Measurements from ENCODE around the gene SORCS2. TPM values are rescaled to one million over a fixed set of nuclear protein-coding genes. Genes with fewer than 3 reads are reported as not detected.

Gene SORCS2
- total RNA-seq, 1 donor from 2014 or later = 6.9 TPM

DNA sequence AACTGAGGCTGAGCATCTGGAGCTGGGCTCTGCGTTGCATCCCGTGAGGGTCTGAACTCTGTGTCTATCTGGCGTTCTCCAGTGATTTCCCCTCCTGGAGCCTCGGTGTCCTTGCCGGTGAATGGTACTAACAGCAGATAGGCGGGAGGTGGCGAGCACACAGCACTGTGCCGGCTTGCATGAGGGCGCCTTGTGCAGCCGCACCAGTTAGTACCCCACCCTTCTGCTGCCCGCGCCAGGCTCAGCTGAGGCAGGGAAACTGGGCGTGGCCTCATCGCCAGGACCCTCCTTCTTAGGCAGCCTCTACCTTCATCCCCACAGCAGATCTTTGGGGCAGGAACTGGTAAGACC lies 42.7 kb downstream of the SORCS2 start:
- no peak for DNase-seq (ENCODE audit: low spot score)
- intact Hi-C loops (cut with DNase I) = no loop called here

DNA sequence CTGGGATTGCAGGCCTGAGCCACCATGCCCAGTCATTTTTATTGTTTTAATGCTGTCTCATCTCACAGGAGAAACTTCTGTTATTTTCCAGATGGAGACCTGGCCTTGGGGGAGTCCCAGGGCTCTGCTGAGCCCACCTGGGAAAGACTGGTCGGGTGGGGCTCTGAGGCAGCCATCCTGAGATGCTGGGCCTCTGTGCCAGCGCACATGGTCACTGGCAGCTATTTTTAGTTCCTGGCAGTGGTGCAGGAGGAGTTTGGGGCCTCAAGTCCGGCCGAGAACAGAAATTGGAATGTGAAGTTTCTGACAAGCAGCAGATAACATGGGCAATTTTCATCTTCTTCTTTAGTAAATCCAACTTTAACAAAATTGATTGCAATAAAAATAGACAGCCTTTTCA lies 44.5 kb downstream of the SORCS2 start:
- intact Hi-C loops (cut with DNase I) = no loop called here
- no peak for DNase-seq (ENCODE audit: low spot score)

DNA sequence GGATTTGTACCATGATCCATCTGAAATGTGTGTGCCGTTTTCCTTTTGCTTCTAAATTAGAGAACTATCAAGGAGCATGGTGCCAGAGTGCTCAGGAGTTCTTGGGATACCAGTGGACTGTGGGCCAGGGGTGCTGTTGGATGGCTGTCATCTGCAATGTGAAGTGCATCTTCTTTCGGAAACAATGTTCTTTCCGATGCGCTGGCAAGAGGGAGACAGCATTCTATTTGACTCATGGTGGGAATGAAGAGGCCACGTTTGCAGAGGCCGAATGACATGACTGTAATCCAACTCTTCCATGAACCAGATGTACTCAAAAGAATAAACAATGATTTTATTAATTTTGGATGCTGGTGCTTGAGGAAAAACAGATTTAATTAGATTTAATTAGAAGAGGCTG lies 45.5 kb downstream of the SORCS2 start:
- no peak for DNase-seq (ENCODE audit: low spot score)
- intact Hi-C loops (cut with DNase I) = loop anchor here (2.0 kb wide), 1 partner anchor 31 kb away; no protein-coding TSS in a partner anchor

DNA sequence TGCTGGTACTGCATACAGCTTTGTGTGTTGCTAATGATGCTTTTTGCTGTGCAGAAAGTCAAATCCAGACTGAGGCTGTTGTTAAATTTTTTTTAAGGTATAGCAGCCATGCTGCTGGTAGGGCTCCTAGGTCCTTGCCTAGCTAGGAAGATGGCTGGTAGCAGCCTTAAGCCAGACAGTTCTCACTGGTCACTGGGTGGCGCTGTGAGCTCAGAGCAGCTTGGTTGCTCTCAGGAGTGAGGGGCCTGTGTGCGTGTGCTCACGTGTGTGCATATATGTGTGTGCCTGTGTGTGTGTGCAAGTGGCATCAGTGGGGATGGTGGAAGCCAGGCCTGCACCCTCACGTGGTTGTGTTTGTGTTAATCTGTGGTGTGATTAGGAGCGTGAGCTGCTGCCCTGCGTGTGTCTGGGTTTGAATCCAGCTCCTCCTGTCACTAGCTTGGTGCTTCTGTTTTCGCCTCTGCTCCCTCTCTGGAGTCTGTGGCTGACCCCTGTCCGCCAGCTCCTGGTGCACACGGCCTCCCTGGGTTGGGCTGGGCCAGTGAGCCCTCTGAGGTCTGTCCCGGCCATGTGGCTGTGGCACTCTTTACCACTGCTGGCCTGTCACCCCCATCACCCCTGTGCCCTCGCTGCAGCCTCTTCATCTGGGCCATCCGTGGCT lies 46.1 kb downstream of the SORCS2 start:
- intact Hi-C loops (cut with DNase I) = loop anchor here (2.0 kb wide), 1 partner anchor 32 kb away; no protein-coding TSS in a partner anchor
- DNase-seq (ENCODE audit: low spot score) = no peak

DNA sequence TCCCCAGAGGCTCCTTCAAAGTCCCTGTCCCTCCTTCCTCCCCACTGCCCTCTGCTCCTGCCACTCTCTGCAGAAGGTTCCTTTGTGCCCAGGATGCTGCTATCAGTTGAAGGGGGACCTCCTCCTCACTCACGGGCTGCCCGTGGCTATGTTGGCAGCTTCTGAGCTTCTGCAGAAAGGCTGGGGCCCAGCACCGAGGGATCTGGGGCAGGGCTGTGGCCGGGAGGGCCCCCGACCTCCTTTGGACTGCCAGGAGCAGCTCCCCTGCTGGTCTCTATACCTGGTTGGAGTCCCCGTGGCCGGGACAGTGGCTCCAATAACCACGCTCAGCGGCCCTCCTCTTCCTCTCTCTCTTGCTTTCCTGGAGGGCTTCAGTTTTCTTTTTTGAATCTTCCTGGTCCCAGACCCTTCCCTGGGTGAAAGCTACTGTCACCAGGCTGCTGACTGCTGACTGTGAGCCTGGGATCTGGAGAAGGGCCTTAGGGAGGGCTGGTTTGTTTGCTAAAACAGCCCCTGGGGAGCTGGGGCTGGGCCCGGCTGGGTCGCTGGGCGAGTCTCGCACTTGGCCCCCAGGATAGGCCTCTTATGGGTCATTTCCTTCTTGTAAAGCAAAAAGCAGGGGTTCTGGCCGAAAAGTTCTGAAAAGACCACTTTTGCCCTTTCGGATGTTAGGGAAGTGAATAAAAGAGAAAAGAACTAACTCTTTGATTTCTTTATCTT lies 46.9 kb downstream of the SORCS2 start:
- intact Hi-C loops (cut with DNase I) = loop anchor here (2.0 kb wide), 1 partner anchor 32 kb away; no protein-coding TSS in a partner anchor
- DNase-seq (ENCODE audit: low spot score) = no peak

DNA sequence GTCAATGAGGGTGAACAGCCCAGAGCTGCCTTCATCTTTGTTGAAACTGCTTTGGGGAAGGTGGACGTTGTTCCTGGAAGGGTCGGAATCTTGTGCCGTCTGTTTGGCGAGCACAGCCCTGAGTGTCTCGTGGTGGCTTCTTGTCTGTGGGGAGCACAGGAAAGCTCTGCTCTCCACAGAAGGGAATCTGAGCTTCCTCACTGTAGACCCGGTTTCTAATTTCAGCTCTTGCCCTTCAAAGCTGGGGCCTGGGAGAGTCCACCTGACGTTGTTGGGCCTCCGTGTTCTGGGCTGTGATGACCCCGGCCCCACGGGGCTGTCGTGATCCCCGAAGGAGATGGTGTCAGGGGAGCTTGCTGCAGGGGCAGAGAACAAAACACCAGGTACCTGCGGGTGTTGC lies 47.5 kb downstream of the SORCS2 start:
- no peak for DNase-seq (ENCODE audit: low spot score)
- intact Hi-C loops (cut with DNase I) = loop anchor here (2.0 kb wide), 1 partner anchor 33 kb away; no protein-coding TSS in a partner anchor

DNA sequence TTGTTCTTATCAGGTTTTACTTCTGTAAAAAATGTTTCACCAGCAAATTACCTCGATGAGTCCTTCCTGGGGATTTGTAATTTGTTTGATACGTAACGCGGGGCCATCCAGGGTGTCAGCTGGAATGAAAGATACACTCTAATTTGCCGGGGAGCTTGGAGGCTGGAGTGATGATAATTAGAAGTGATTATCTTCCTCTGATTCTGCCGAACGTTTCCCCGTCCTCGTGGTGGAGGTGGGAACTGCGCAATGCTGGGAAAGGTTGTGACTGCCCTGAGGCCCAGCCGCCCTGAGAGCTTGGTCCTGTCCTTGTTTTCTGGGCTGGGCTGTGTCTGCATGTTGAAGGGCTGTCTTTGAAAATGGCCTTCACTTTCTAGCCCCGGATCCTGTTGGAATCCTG lies 48.0 kb downstream of the SORCS2 start:
- no peak for DNase-seq (ENCODE audit: low spot score)
- intact Hi-C loops (cut with DNase I) = no loop called here

DNA sequence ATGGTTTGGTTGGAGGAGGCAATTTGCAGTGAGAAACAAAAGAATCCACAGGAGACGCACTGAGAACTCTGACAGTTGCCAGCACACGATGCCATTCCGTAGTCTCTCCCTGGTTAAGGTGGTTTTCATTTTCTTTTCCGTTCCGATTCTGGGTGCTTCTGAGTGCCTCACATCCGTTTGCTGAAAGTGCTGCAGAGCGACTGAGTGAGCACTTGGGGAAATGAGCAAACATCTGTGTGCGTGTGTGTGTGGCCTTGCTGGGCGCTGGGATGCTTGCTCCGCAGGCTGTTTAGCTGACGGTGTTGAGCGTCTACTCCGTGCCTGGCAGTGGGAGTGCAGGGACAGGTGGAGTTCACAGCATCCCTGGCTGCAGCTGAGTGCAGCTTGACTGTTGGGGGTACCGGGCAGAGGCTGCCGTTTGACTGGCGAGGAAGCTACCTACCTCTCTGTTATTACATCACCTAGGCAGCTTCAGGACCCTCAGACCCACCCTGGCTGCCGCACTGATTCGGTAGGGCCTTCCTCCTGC lies 49.3 kb downstream of the SORCS2 start:
- DNase-seq (ENCODE audit: low spot score) = no peak
- intact Hi-C loops (cut with DNase I) = no loop called here

DNA sequence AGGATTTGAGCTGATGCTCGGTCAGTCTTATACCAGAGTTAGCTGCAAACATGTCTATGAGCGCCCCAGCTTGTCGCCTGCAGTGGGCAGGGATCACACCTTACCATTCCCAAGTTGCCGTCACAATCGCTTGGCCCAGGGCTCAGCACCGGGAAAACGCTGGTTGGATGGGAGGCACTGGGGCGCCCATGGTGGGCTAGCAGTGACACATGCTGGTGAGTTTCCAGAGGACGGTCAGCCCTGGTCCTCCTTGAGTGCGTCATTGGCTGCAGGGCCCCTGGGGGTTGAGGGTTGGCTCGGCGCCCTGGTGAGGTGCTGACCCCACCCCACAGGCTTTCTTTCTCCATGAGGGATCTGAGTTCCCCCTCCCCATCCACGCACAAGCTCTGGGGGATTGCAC lies 50.4 kb downstream of the SORCS2 start:
- intact Hi-C loops (cut with DNase I) = no loop called here
- DNase-seq (ENCODE audit: low spot score) = no peak

DNA sequence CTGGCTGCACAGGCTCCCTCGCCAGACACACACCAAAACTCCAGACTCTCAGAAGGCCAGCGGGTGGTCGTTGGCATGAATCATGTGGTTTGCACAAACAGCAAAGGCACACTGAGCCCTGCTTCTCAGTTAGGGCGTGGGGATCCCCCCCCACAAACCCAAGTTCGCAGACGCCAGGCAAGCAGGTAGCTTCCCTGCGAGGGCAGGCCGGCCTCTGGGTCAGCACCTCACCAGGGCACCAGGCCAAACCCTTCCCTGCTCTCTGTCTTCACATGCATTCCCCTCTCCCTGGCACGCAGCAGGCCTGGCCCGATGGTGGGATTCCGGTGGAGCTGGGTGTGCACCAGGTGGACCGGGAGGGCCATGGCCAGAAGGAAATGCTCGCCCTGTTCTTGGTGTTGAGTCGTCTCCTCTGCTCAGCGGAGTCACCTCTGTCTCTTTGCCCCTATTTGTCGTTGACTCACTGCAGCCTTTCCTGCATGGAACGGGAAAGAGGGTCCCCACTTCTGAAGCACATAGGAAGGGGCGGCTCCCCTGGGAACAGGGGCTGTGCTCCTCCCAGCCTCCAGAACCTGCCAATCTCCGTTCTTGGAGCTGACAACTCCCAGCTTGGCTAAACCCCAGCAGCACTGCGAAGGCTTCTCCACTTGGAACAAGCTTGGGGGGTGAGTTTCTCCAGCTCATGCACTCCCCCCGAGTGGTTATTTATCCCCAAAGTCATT lies 51.4 kb downstream of the SORCS2 start:
- intact Hi-C loops (cut with DNase I) = no loop called here
- DNase-seq (ENCODE audit: low spot score) = no peak

DNA sequence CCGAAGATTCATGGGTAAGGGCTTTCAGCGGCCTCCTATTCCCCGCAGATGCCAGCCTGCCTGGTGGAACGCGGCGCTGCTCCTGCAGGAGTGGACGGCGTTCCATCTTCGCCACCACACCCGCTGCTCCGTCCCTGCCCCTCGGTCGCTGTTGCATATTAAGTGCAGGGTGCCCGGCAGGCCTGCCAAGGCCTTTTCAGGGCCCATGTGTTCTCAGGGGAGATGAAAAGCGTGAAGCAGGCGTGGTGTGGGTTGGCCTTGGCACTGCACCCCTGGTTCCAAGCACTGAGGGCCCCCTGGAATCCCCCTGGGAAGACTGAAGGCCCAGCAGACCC lies 52.0 kb downstream of the SORCS2 start:
- no peak for DNase-seq (ENCODE audit: low spot score)
- intact Hi-C loops (cut with DNase I) = no loop called here

DNA sequence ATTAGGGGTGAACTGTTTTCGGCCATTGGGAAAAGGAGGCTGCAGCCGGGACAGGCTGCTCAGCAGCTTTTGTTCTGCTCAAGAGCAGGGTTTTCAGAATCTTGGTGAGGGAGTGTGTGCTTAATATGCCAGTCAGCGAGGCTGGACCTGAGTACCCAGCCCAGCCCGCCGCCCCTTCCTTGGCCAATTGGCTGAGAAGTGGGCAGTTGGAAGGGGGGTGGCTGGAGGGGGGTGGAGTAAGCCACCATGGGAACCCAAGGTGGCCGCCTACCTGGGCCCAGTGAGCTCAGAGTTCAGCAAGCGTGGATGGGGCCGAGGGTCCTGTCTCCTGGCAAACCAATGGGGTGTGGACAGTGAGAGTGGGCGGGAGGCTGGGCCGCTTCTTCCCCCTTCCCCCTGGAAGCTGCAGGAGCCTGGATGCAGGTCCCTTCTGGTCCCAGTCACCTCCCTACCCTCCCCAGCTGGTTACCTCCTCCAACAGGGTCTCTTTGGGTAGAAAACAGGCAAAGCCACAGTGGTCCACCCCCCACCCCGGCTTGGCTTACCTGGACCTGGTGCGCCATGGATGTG lies 52.5 kb downstream of the SORCS2 start:
- no peak for DNase-seq (ENCODE audit: low spot score)
- intact Hi-C loops (cut with DNase I) = no loop called here

DNA sequence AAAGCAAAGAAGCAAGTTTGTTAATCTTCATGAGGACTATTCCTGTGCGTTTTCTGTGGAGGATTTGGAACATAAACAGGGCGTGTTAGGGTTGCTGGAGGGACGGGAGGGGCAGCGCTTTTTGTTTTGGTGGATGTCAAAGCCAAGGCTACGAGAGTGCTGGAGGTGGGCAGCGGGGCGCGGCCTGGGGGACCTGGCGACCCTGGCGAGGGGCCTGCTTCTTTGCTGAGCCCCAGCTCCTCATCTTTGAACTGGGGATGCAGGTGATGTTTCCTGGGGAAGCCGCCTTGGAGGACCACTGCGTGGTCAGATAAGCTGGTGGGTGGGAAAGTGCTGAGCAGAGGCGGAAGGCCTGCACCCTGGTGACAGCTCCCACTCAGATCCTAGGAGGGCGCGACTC lies 55.2 kb downstream of the SORCS2 start:
- intact Hi-C loops (cut with DNase I) = no loop called here
- no peak for DNase-seq (ENCODE audit: low spot score)

DNA sequence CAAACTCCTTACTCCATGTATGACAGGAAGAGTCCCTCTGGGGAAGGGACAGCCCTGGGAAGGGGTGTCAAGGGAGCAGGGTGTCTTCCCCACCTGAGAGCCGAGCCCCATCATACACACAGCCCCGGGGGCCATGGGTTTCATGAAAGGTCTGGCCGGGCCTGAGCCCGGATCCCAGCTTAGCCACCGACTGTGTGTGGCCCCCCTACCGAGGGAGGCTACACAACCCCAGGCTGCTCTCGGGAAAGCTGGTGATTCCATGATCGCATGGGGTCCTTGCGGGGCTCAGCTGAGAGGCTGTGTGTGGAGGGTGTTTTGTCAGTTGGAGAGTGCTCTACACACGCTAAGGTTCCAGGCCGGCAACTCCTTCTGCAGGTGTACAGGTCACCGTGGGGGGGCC lies 55.6 kb downstream of the SORCS2 start:
- intact Hi-C loops (cut with DNase I) = no loop called here
- DNase-seq (ENCODE audit: low spot score) = no peak

DNA sequence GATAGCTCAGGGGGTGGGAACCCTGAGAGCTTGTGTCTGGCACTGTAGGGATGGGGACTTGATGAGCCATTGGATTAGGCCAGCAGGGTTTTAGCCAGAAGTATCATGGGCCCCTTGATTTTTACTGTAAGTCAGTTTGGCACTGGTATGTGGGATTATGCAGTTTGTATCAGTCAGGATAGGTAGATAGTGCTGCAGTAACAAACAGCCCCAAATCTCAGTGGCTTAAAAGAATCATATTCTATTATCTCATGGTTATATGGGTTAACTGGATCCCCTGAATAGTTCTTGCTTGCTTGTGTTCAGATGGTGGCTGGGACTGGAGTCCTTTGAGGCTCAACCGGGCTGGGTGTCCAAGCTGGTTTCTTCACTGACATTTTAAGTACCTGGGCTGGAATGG lies 56.5 kb downstream of the SORCS2 start:
- no peak for DNase-seq (ENCODE audit: low spot score)
- intact Hi-C loops (cut with DNase I) = no loop called here

DNA sequence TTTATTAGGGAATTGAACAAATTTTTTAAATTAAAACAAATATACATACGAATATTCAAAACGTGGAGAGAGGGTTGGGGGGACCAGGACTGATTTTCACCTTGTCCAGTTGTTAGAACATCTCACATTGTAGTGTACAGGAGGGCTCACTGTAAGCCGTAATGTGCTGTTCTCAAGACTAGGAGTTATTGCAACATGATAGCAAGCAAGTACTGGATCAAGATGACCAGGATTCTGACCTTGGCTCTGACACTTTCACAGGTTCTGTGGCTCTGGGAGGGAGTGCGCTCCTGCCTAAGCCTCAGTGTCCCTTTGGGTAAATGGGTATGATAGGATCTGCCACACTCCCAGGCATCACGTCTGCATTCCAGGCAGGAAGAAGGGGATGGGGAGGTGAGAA lies 59.0 kb downstream of the SORCS2 start:
- intact Hi-C loops (cut with DNase I) = loop anchor here (5.0 kb wide), 2 partner anchors 41 to 44 kb away; no protein-coding TSS in a partner anchor
- DNase-seq (ENCODE audit: low spot score) = no peak

DNA sequence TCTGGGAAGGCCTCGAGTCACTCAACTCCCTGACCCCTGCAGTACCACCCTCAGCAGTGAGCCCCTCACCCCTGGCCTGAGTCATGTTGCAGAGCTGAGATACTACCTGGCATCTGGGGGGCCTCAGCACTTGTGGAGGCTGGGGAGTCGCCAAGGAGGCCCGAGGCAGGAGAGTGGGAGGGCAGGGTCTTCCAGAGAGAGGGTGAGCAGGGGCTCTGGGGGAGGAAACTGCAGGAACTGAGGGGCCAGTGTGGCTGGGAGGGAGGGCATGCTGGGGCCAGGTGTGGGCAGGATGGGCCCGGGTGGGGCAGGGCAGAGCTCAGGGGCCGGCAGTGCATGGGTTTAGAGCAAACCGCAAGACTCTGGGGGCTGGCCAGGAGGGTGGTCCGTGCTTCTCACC lies 59.7 kb downstream of the SORCS2 start:
- intact Hi-C loops (cut with DNase I) = loop anchor here (5.0 kb wide), 2 partner anchors 40 to 45 kb away; no protein-coding TSS in a partner anchor
- no peak for DNase-seq (ENCODE audit: low spot score)

DNA sequence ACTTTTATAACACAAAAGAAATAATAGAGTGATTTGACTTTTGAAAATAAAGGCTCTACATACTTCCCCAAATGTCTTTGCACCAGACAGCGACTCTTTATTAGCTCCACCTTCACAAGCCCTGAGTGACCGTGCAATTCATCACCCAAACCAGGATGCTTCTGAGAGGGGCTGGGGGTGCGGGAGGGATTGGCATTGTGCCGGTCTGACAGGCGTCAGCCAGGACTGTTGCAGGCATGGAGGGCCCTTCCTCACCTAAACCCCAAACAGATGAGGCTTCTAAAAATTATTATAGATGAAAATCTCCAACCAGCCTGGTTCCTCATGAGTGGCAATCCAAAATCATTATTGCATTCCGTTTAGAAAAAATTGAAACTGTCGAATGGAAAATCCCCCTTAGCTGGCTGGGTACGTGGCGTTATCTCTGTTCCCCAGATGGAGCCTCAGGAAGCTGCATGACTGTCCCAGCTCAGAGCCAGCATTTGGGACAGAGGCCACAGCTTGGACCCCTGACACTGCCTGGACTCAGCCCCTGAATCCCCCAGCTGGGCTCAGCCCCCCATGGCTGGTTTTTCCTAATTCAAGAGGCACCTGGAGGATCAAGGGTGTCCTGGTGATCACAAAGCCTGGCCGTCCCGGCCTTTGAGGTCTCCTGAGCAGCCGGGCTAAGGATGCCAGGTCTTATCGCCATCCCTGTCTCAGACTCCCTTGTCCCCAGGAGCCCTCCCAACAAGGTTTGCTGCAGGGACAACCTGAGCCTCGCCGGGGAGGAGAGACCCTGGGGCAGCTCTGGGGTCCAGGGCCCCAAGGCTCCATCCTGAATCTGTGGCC lies 60.4 kb downstream of the SORCS2 start:
- no peak for DNase-seq (ENCODE audit: low spot score)
- intact Hi-C loops (cut with DNase I) = loop anchor here (5.0 kb wide), 2 partner anchors 40 to 45 kb away; no protein-coding TSS in a partner anchor

DNA sequence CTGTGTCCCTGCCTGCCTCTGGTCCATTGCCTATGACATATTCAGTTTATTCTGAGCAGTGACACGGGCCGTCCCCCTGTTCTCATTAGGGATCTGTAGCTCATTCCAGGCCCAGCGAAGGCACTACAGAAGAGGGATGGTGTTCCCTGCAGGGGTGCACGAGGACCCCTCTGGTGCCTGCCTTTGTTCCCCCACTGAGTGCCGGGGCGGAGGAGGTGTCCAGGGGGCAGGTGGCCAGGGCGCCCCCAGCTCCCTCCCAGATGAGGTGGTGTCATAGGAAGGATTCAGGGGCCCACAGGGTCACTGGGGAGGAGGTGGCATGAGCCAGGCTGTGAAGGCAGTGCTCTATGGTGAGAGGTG lies 61.0 kb downstream of the SORCS2 start:
- no peak for DNase-seq (ENCODE audit: low spot score)
- intact Hi-C loops (cut with DNase I) = loop anchor here (5.0 kb wide), 2 partner anchors 39 to 46 kb away; no protein-coding TSS in a partner anchor

Data from cardiac septum (tissue), 1 donor.